H1 (cell line): ENCODE measurements around the gene PDXP. TPM values are rescaled to one million over a fixed set of nuclear protein-coding genes. Genes with fewer than 3 reads are reported as not detected.

Experiments used
- CTCF ChIA-PET: fragments of 300-600 bp; sonication (Branson Sonifier 250); formaldehyde crosslinking; loops from one replicate; lab custom pipeline; 2021; ENCODE audit not compliant: partially characterized antibody; lab: Charles Lee
- POLR2A ChIA-PET: fragments of 300-600 bp; sonication (Branson Sonifier 250); formaldehyde crosslinking; loops from one replicate; lab custom pipeline; 2021; ENCODE audit warnings: inconsistent platforms; ENCODE audit not compliant: partially characterized antibody; lab: Charles Lee
- DNase-seq, 2 experiments: peaks; one replicate each; pipeline versions ENCODE4 v3.0.0 to v3.0.0-alpha.2; 2010 to 2022; ENCODE audit warnings: low spot score in 2 of 2, low read depth in 1 of 2, mixed read lengths in 1 of 2
- FAIRE-seq: peaks from 2 replicates; lab custom pipeline; 2011; peaks lifted over from hg19 to GRCh38; lab: Jason Lieb, UNC
- H2AFZ ChIP-seq: 2 replicates; pipeline ENCODE4 v1.8.1; 2012; ENCODE audit warnings: low read length, inconsistent platforms
- H2AK5ac ChIP-seq: 2 replicates; pipeline ENCODE4 v1.6.1; 2013; ENCODE audit warnings: low read depth, low read length
- H2BK120ac ChIP-seq: replicated peaks from 2 replicates; pipeline ENCODE3; 2013; ENCODE audit warnings: low read depth, low read length, inconsistent platforms
- H2BK12ac ChIP-seq: 2 replicates; pipeline ENCODE4 v1.6.1; 2013; ENCODE audit warnings: low read depth, low read length
- H2BK15ac ChIP-seq: 2 replicates; pipeline ENCODE4 v1.6.1; 2013; ENCODE audit warnings: low read length
- H2BK20ac ChIP-seq: 2 replicates; pipeline ENCODE4 v1.6.1; 2013; ENCODE audit warnings: low read length
- H2BK5ac ChIP-seq: 2 replicates; pipeline ENCODE4 v1.6.1; 2013; ENCODE audit warnings: low read depth, low read length
- H3K14ac ChIP-seq: 2 replicates; pipeline ENCODE4 v1.6.1; 2013; ENCODE audit warnings: inconsistent platforms; ENCODE audit not compliant: insufficient read length
- H3K18ac ChIP-seq: 2 replicates; pipeline ENCODE4 v1.6.1; 2013; ENCODE audit warnings: low read length; ENCODE audit errors: extremely low read depth
- H3K23ac ChIP-seq: 2 replicates; pipeline ENCODE4 v1.6.1; 2013; ENCODE audit warnings: inconsistent platforms; ENCODE audit not compliant: insufficient read length
- H3K23me2 ChIP-seq: 2 replicates; pipeline ENCODE4 v1.6.1; 2013; ENCODE audit warnings: low read depth, low read length
- H3K27ac ChIP-seq: 2 replicates; pipeline ENCODE4 v1.6.1; 2011; ENCODE audit warnings: low read depth, low read length, inconsistent platforms
- H3K27me3 ChIP-seq, 4 experiments: replicated peaks in 1 of 4; 1 replicate in 1 of 4; 2 replicates in 3 of 4; pipeline versions ENCODE4 v1.6.1 to v1.8.1; 2011 to 2013; ENCODE audit warnings: low read length in 3 of 4, mild to moderate bottlenecking in 3 of 4, inconsistent platforms in 2 of 4, mixed read lengths in 2 of 4, moderate library complexity in 1 of 4; ENCODE audit not compliant: control insufficient read depth in 3 of 4, insufficient read depth in 3 of 4; ENCODE audit errors: extremely low read depth in 1 of 4
- H3K36me3 ChIP-seq, 4 experiments: 2 replicates each; pipeline versions ENCODE4 v1.6.1 to v1.8.1; 2011 to 2013; ENCODE audit warnings: mild to moderate bottlenecking in 4 of 4, low read length in 3 of 4, moderate library complexity in 2 of 4, control low read depth in 1 of 4, inconsistent platforms in 1 of 4; ENCODE audit not compliant: insufficient read depth in 4 of 4, control insufficient read depth in 2 of 4
- H3K4ac ChIP-seq: replicated peaks from 2 replicates; pipeline ENCODE3; 2013; ENCODE audit warnings: low read length, low read depth, mixed read lengths, inconsistent platforms; ENCODE audit not compliant: insufficient read length
- H3K4me1 ChIP-seq, 4 experiments: replicated peaks in 1 of 4; 1 replicate in 1 of 4; 2 replicates in 3 of 4; pipeline versions ENCODE4 v1.6.1 to v1.8.1; 2011 to 2013; ENCODE audit warnings: low read length in 3 of 4, inconsistent platforms in 2 of 4, mixed read lengths in 1 of 4; ENCODE audit not compliant: insufficient read depth in 4 of 4, control insufficient read depth in 3 of 4
- H3K4me2 ChIP-seq, 2 experiments: 2 replicates each; pipeline versions ENCODE4 v1.6.1 to v1.8.1; 2011 to 2013; ENCODE audit warnings: low read depth in 2 of 2, low read length in 2 of 2, control low read depth in 1 of 2, inconsistent platforms in 1 of 2, mild to moderate bottlenecking in 1 of 2; ENCODE audit not compliant: insufficient read depth in 1 of 2
- H3K4me3 ChIP-seq, 4 experiments: fragments of 200-600, 300-600 bp in 1 of 4; sonication (generic), shearing (Covaris generic), sonication (Bioruptor Twin) in 1 of 4; 2 replicates each; pipeline versions ENCODE4 v1.5.1 to v1.8.1; 2011 to 2016; ENCODE audit warnings: low read length in 4 of 4, low read depth in 3 of 4, control low read depth in 2 of 4, inconsistent platforms in 2 of 4, mild to moderate bottlenecking in 2 of 4, mixed read lengths in 1 of 4, moderate library complexity in 1 of 4; ENCODE audit not compliant: insufficient read depth in 2 of 4; ENCODE audit errors: extremely low read depth in 1 of 4
- H3K56ac ChIP-seq: replicated peaks from 2 replicates; pipeline ENCODE3; 2013; ENCODE audit warnings: low read depth, mild to moderate bottlenecking, mixed read lengths, low read length, inconsistent platforms; ENCODE audit not compliant: insufficient read length
- H3K79me1 ChIP-seq: 2 replicates; pipeline ENCODE4 v1.6.1; 2013; ENCODE audit warnings: low read depth, low read length, control low read depth
- H3K79me2 ChIP-seq, 2 experiments: 2 replicates each; pipeline versions ENCODE4 v1.6.1 to v1.8.1; 2012 to 2013; ENCODE audit warnings: low read length in 2 of 2, mild to moderate bottlenecking in 2 of 2, inconsistent platforms in 1 of 2; ENCODE audit not compliant: insufficient read depth in 2 of 2, control insufficient read depth in 1 of 2
- H3K9ac ChIP-seq, 4 experiments: replicated peaks in 1 of 4; 1 replicate in 1 of 4; 2 replicates in 3 of 4; pipeline versions ENCODE4 v1.6.1 to v1.8.1; 2011 to 2013; ENCODE audit warnings: low read depth in 3 of 4, low read length in 3 of 4, control low read depth in 2 of 4, mild to moderate bottlenecking in 2 of 4, moderate library complexity in 2 of 4, inconsistent platforms in 1 of 4; ENCODE audit errors: extremely low read depth in 1 of 4
- H3K9me3 ChIP-seq, 2 experiments: 2 replicates each; pipeline versions ENCODE4 v1.6.1 to v1.8.1; 2012 to 2013; ENCODE audit warnings: mild to moderate bottlenecking in 2 of 2, moderate library complexity in 2 of 2, control low read depth in 1 of 2, inconsistent platforms in 1 of 2, low read depth in 1 of 2, low read length in 1 of 2, mixed read lengths in 1 of 2; ENCODE audit not compliant: insufficient read depth in 2 of 2
- H4K20me1 ChIP-seq, 2 experiments: replicated peaks in 1 of 2; 2 replicates each; pipeline versions ENCODE3 to v1.8.1; 2011 to 2013; ENCODE audit warnings: inconsistent platforms in 2 of 2, low read length in 2 of 2, mild to moderate bottlenecking in 1 of 2; ENCODE audit not compliant: insufficient read depth in 2 of 2, control insufficient read depth in 1 of 2
- H4K5ac ChIP-seq: 2 replicates; pipeline ENCODE4 v1.6.1; 2013; ENCODE audit warnings: low read length, low read depth, mixed read lengths, inconsistent platforms; ENCODE audit not compliant: insufficient read length
- H4K8ac ChIP-seq: 2 replicates; pipeline ENCODE4 v1.8.0; 2013; ENCODE audit warnings: mild to moderate bottlenecking, moderate library complexity, low read length, inconsistent platforms; ENCODE audit not compliant: insufficient read depth; ENCODE audit errors: extremely low read depth
- H4K91ac ChIP-seq: replicated peaks from 2 replicates; pipeline ENCODE3; 2013; ENCODE audit warnings: low read length, mixed read lengths, inconsistent platforms; ENCODE audit not compliant: insufficient read length
- ATF2 ChIP-seq: IDR thresholded peaks from 2 replicates; pipeline ENCODE4 v1.6.1; 2012; ENCODE audit warnings: low read length, inconsistent platforms
- BCL11A ChIP-seq, 2 experiments: IDR thresholded peaks; one replicate each; pipeline ENCODE4 v1.6.1; 2011; ENCODE audit warnings: low read depth in 2 of 2, low read length in 2 of 2, mild to moderate bottlenecking in 2 of 2
- CBX5 ChIP-seq: fragments of 300-800, 300-1000 bp; sonication (generic); IDR thresholded peaks from 2 replicates; pipeline ENCODE4 v1.7.1; 2016; ENCODE audit warnings: antibody characterized with exemption, low read length, low read depth
- EGR1 ChIP-seq: IDR thresholded peaks from 2 replicates; pipeline ENCODE4 v1.6.1; 2011; ENCODE audit warnings: low read depth, low read length, borderline replicate concordance
- EP300 ChIP-seq, 2 experiments: IDR thresholded peaks; 1 replicate in 1 of 2; 2 replicates in 1 of 2; pipeline ENCODE4 v1.6.1; 2011 to 2012; ENCODE audit warnings: low read depth in 2 of 2, low read length in 2 of 2, mild to moderate bottlenecking in 2 of 2, borderline replicate concordance in 1 of 2, inconsistent platforms in 1 of 2, moderate library complexity in 1 of 2
- EZH2 ChIP-seq: fragments of 200-600 bp; sonication (generic); IDR thresholded peaks from 2 replicates; pipeline ENCODE4 v1.7.1; 2012; ENCODE audit warnings: low read depth, mild to moderate bottlenecking, moderate library complexity, low read length, inconsistent platforms; ENCODE audit not compliant: severe bottlenecking
- POU5F1 ChIP-seq: IDR thresholded peaks from 2 replicates; pipeline ENCODE4 v1.6.1; 2011; ENCODE audit warnings: low read depth, mild to moderate bottlenecking, low read length, moderate library complexity
- RBBP5 ChIP-seq: IDR thresholded peaks from 2 replicates; pipeline ENCODE4 v1.7.1; 2012; ENCODE audit warnings: low read depth, mild to moderate bottlenecking, inconsistent platforms, low read length, moderate library complexity, borderline replicate concordance
- RNF2 ChIP-seq: fragments of 200-900, 300-1000 bp; sonication (generic); IDR thresholded peaks from 2 replicates; pipeline ENCODE4 v1.7.1; 2016; ENCODE audit warnings: borderline replicate concordance, low read depth, mild to moderate bottlenecking, antibody characterized with exemption, low read length; ENCODE audit not compliant: poor library complexity, severe bottlenecking; ENCODE audit errors: missing control alignments
- USF2 ChIP-seq: IDR thresholded peaks from 2 replicates; pipeline ENCODE4 v1.6.1; 2011; ENCODE audit warnings: low read length, improper control_type of control experiment
- WGBS, 2 experiments: shearing (Covaris generic) in 1 of 2; methylation state at CpG; one replicate each; pipeline versions ENCODE4 v1.1.6 to v1.1.7; 2013 to 2015; ENCODE audit warnings: low lambda C conversion rate in 2 of 2, mixed read lengths in 2 of 2, inconsistent platforms in 1 of 2, low coverage in 1 of 2, missing lambda C conversion rate in 1 of 2; ENCODE audit not compliant: insufficient replicate concordance in 2 of 2, insufficient coverage in 1 of 2, insufficient read length in 1 of 2; ENCODE audit errors: extremely low coverage in 1 of 2, missing lambda C conversion rate in 1 of 2; 5-methylcytosine and 5-hydroxymethylcytosine counted together
- polyA plus RNA-seq, 7 experiments: library from polyadenylated mRNA; depleted of rRNA in 3 of 7; stranded (reverse) in 5 of 7; unstranded in 2 of 7; fragments of >200 nt in 5 of 7; fragments of 200-250 nt in 2 of 7; gene quantifications; 1 replicate in 5 of 7; 2 replicates in 1 of 7; 4 replicates in 1 of 7; pipeline versions ENCODE4 v1.2.1 to v1.2.3, GENCODE V29; 2011 to 2013; ENCODE audit warnings: missing spikeins in 2 of 7, mixed read lengths in 2 of 7
- total RNA-seq: library from RNA; stranded (reverse); fragmentation: NEBNext Ultra II Directional; extraction: Animal tissue kit (Norgen Biotek cat#: 25700); gene quantifications from 2 replicates; pipeline ENCODE4 v1.2.1, GENCODE V29; 2021

PDXP gene
- total and polyA plus RNA-seq, 2 of the 8 experiments (the other 6 are each of a cell fraction or from before 2014, with no cell fraction given), result 36.6 to 67.7 TPM

GRCh38 chr22:37617431-37617830, 41.1 kb upstream of the PDXP start:
- no peaks in the 10 kb centered on the region for H3K4me1 ChIP-seq
- H3K4ac ChIP-seq, result no peak overlapping the region
- H2BK15ac ChIP-seq, result no peak overlapping the region
- H2BK12ac ChIP-seq, result no peak overlapping the region
- no peak overlapping the region for H2AFZ ChIP-seq
- no peak overlapping the region for H3K56ac ChIP-seq
- H3K4me2 ChIP-seq, result no peak overlapping the region
- no peak overlapping the region for H2BK120ac ChIP-seq
- H3K4me3 ChIP-seq, result no peak overlapping the region
- no peaks in the 10 kb centered on the region for H3K79me2 ChIP-seq
- ChIA-PET CTCF (interaction anchor here (0.6 to 7.9 kb wide), 9 partner anchors 10 to 78 kb away, joined by 3 to 49 read pairs (median 4); no protein-coding TSS in a partner anchor), POLR2A (interaction anchor here (0.6 to 1.3 kb wide), 5 partner anchors 8 to 160 kb away, joined by 3 to 7 read pairs (median 3); partner anchors contain the start of genes GGA1 and TRIOBP)
- H2AK5ac ChIP-seq, result no peak overlapping the region
- FAIRE-seq (no peak), DNase-seq (no peak)
- H3K79me1 ChIP-seq, result no peaks in the 10 kb centered on the region
- no peak overlapping the region for H3K23ac ChIP-seq
- no peak overlapping the region for H4K91ac ChIP-seq
- no peak overlapping the region for H4K5ac ChIP-seq
- H2BK20ac ChIP-seq, result no peak overlapping the region
- H3K23me2 ChIP-seq, result no peaks in the 10 kb centered on the region
- no peak overlapping the region for H3K18ac ChIP-seq
- TF ChIP-seq USF2 (no peak), ATF2 (no peak), RBBP5 (no peak), EGR1 (no peak), EP300 (IDR thresholded peaks at IDR 0.05; ENCODE audit: borderline replicate concordance in 1 of 2, low read depth in 2 of 2, low read length in 2 of 2) (no peak), EZH2 (no peak), CBX5 (no peak), RNF2 (no peak), POU5F1 (no peak), BCL11A (IDR thresholded peaks at IDR 0.05; ENCODE audit: low read depth in 2 of 2, low read length in 2 of 2) (no peak)
- no peak overlapping the region for H3K14ac ChIP-seq
- H4K8ac ChIP-seq, result no peak overlapping the region
- H3K9me3 ChIP-seq, result no peaks in the 10 kb centered on the region
- H3K36me3 ChIP-seq, result peaks cover 14 to 33% (median 20%) of the 10 kb centered on the region in 4 experiments; a peak in 7 of 8 replicates
- H3K27me3 ChIP-seq, result no peaks in the 10 kb centered on the region
- no peak overlapping the region for H3K27ac ChIP-seq
- no peak overlapping the region for H3K9ac ChIP-seq
- no peak overlapping the region for H2BK5ac ChIP-seq
- 91% methylated on average over 1 of the region's 1 CpG; no CpG with 5 or more reads in 1 of the 2 experiments for WGBS, 2 experiments
- peaks cover 0 to 6% of the 10 kb centered on the region in 2 experiments for H4K20me1 ChIP-seq
